ENCODE results near the gene WNT9A. TPM values are rescaled to one million over a fixed set of nuclear protein-coding genes. Genes with fewer than 3 reads are reported as not detected.
A peak's percentile ranks its signal among the peaks of the same experiment; 100 is the strongest.

Gene WNT9A
- total RNA-seq, 1 experiment from 2014 or later = 22.2 TPM

DNA sequence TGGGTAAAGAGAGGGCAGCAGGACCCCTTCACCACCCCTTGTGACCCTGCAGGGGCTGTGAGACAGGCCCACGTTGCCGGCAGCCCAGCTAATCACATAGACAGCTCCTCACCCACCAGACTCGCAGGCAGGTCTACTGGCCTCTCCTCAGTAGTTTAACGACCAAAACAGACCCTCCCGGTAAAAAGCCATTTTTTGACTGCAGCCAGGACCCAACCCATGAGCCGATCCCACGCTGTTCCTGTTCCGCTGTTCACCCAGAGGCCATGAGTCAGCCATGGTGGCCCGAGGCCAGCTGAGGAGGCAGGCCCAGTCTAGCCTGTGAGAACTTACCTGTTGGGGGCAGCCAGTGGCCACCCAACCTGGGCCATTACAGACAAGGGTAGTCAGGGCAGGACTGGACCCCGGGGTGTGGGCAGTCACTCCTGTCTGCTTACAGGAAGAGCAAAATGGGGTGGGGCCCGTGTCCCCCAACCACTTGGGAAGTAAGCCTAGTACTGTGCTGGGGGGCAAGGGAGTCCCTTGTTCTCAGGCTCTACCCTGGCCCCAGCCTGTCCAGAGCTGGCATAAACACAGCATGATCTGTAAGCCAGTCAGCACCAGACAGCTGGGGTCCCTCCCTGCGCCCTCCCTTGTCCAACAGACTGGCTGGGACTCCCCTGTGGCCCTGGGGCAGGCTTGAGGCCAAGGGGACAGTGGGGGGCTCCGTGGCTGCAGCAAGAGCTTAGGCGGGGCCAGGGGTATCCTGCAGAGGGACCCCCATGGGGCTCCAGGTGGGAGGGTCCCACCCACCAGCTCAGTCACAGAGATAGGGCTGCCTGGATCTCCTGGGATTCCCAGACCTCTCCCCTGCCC, 61.9 kb downstream of the WNT9A start:
- H3K9me2 ChIP-seq (replicated peaks; ENCODE audit: low read length) = no peaks in the 10 kb centered on the region
- peak overlapping the region; percentile 42 for H3K9ac ChIP-seq (ENCODE audit: low read length)
- no peaks in the 10 kb centered on the region for H3K36me3 ChIP-seq (ENCODE audit: low read depth, low read length)
- ChIA-PET CTCF (no interaction called here), POLR2A (ENCODE audit: unreplicated experiment) (no interaction called here)
- peak overlapping the region; percentile 48 for H3K27ac ChIP-seq (ENCODE audit: low read length)
- no peaks in the 10 kb centered on the region for H3K9me3 ChIP-seq (ENCODE audit: low read length)
- H3K4me1 ChIP-seq (ENCODE audit: insufficient read depth, low read length) = peaks cover 12% of the 10 kb centered on the region
- H3K79me2 ChIP-seq (ENCODE audit: low read length) = no peaks in the 10 kb centered on the region
- no peaks in the 10 kb centered on the region for H3F3A ChIP-seq (ENCODE audit: low read length, unreplicated experiment)
- H2AFZ ChIP-seq (ENCODE audit: low read length) = peak overlapping the region; percentile 82
- TF ChIP-seq, protein P1, sequence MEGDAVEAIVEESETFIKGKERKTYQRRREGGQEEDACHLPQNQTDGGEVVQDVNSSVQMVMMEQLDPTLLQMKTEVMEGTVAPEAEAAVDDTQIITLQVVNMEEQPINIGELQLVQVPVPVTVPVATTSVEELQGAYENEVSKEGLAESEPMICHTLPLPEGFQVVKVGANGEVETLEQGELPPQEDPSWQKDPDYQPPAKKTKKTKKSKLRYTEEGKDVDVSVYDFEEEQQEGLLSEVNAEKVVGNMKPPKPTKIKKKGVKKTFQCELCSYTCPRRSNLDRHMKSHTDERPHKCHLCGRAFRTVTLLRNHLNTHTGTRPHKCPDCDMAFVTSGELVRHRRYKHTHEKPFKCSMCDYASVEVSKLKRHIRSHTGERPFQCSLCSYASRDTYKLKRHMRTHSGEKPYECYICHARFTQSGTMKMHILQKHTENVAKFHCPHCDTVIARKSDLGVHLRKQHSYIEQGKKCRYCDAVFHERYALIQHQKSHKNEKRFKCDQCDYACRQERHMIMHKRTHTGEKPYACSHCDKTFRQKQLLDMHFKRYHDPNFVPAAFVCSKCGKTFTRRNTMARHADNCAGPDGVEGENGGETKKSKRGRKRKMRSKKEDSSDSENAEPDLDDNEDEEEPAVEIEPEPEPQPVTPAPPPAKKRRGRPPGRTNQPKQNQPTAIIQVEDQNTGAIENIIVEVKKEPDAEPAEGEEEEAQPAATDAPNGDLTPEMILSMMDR (conservative IDR thresholded peaks at IDR 0.05; ENCODE audit: low read depth, low read length) = peak; percentile 39; the same call in 1 of the 2 replicates
- TF ChIP-seq EZH2 (IDR thresholded peaks at IDR 0.05; ENCODE audit: low read length, unreplicated experiment) = no peak
- no peaks in the 10 kb centered on the region for H4K20me1 ChIP-seq (ENCODE audit: low read length)
- H3K4me3 ChIP-seq (ENCODE audit: low read length) = no peak overlapping the region; the same call in 1 of the 2 replicates
- no peaks in the 10 kb centered on the region for H3K27me3 ChIP-seq (ENCODE audit: low read length)
- peak overlapping the region; percentile 61 for H3K4me2 ChIP-seq (ENCODE audit: low read length)
- DNase-seq (peak; percentile 97), ATAC-seq (peak; percentile 95)
- BruUV-seq (replicated peaks) = no TSS peak
- intact Hi-C loops (cut with micrococcal nuclease) = loop anchor here (5.0 kb wide), 1 partner anchor 79 kb away; no protein-coding TSS in a partner anchor

DNA sequence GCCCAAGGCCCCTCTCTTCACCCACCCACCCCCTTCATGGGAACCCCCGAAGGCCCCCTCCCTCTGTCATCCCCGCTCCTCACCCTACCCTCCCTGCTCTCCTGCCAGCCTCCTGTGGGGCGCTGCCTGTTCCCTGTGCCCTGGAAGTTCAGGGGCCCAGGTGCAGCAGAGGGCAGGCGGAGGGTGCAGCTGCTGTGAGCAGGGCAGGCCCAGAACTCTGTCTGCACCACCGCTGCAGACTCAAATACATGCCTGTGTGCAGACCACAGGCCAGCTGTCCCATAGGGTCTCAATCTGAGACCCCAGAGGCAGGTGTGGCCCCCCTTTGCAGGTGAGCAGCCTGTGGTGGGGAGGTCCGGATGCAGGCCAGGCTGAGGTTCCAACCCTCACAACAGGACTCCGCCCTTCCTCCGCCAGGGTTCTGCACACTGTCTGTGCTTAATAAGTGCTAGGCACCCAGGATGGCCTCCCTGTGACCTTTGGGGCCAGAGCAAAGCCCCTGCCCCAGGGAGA, 62.5 kb downstream of the WNT9A start:
- Histone ChIP-seq H3F3A (ENCODE audit: low read length, unreplicated experiment) (no peaks in the 10 kb centered on the region), H3K36me3 (ENCODE audit: low read depth, low read length) (no peaks in the 10 kb centered on the region), H3K4me1 (ENCODE audit: insufficient read depth, low read length) (peaks cover 12% of the 10 kb centered on the region), H2AFZ (ENCODE audit: low read length) (peak overlapping the region; percentile 82), H3K4me2 (ENCODE audit: low read length) (peak overlapping the region; percentile 61), H4K20me1 (ENCODE audit: low read length) (no peaks in the 10 kb centered on the region), H3K4me3 (ENCODE audit: low read length) (no peak overlapping the region; the same call in 1 of the 2 replicates), H3K9ac (ENCODE audit: low read length) (peak overlapping the region; percentile 42), H3K9me3 (ENCODE audit: low read length) (no peaks in the 10 kb centered on the region), H3K27me3 (ENCODE audit: low read length) (no peaks in the 10 kb centered on the region), H3K79me2 (ENCODE audit: low read length) (no peaks in the 10 kb centered on the region), H3K27ac (ENCODE audit: low read length) (peak overlapping the region; percentile 48), H3K9me2 (replicated peaks; ENCODE audit: low read length) (no peaks in the 10 kb centered on the region)
- no peak for DNase-seq
- CTCF ChIA-PET = no interaction called here
- no TSS peak for BruUV-seq (replicated peaks)
- intact Hi-C loops (cut with micrococcal nuclease) = loop anchor here (5.0 kb wide), 1 partner anchor 78 kb away; no protein-coding TSS in a partner anchor
- TF ChIP-seq, protein P1 (conservative IDR thresholded peaks at IDR 0.05; ENCODE audit: low read depth, low read length) = no peak
- TF ChIP-seq EZH2 (IDR thresholded peaks at IDR 0.05; ENCODE audit: low read length, unreplicated experiment) = no peak
- no peak for TF ChIP-seq EZH2phosphoT487 (IDR thresholded peaks at IDR 0.05; ENCODE audit: borderline replicate concordance, low read length)
- ATAC-seq = peak; percentile 2; the same call in 1 of the 2 replicates
- POLR2A ChIA-PET (ENCODE audit: unreplicated experiment) = interaction anchor here (0.6 kb wide), 1 partner anchor 760 kb away, joined by 6 read pairs; no protein-coding TSS in a partner anchor

Data from PC-3 (cell line).